Erythroblast (primary cell): ENCODE data around the gene TIAM1.
A peak's percentile ranks its signal among the peaks of the same experiment; 100 is the strongest.

Source experiments
- DNase-seq, 2 experiments: peaks; one replicate each; lab custom pipeline; 2025; lab: John Stamatoyannopoulos, UW
- GATA1 ChIP-seq: IDR thresholded peaks from 2 replicates; pipeline ENCODE4 v1.6.1; 2011; ENCODE audit warnings: low read depth, mild to moderate bottlenecking, control low read depth, low read length, moderate library complexity
- POLR2A ChIP-seq: IDR thresholded peaks from 2 replicates; pipeline ENCODE4 v1.6.1; 2011; ENCODE audit warnings: mild to moderate bottlenecking, low read length

Gene TIAM1

GRCh38 chr21:31124010-31124409 is 220.1 kb downstream of the TIAM1 start:
- no peak for DNase-seq
- TF ChIP-seq GATA1: no peak
- no peak for TF ChIP-seq POLR2A

- TF ChIP-seq GATA1 (no peak), POLR2A (no peak)
- no peak for DNase-seq
Measured at GRCh38 chr21:31119199-31119598, 224.9 kb downstream of the TIAM1 start.

- no peak for DNase-seq
- TF ChIP-seq POLR2A (no peak), GATA1 (no peak)
Measured at GRCh38 chr21:31117128-31117916, 226.7 kb downstream of the TIAM1 start.

- no peak for DNase-seq
- TF ChIP-seq POLR2A (no peak), GATA1 (no peak)
Measured at GRCh38 chr21:31115249-31115648, 228.8 kb downstream of the TIAM1 start.

- TF ChIP-seq POLR2A (no peak), GATA1 (no peak)
- no peak for DNase-seq
Measured at GRCh38 chr21:31111093-31111492, 233.0 kb downstream of the TIAM1 start.

- DNase-seq: no peak
Measured at GRCh38 chr21:31110430-31110829, 233.6 kb downstream of the TIAM1 start.

GRCh38 chr21:31107871-31108270 is 236.2 kb downstream of the TIAM1 start:
- TF ChIP-seq GATA1 (no peak), POLR2A (no peak)
- no peak for DNase-seq

More at GRCh38 chr21:31110430-31110829, 233.6 kb downstream of the TIAM1 start:
- TF ChIP-seq POLR2A (no peak), GATA1 (no peak)

GRCh38 chr21:31107176-31107785 is 236.8 kb downstream of the TIAM1 start:
- DNase-seq: no peak
- no peak for TF ChIP-seq GATA1
- no peak for TF ChIP-seq POLR2A

- no peak for DNase-seq
- TF ChIP-seq POLR2A (no peak), GATA1 (no peak)
Measured at GRCh38 chr21:31103571-31104265, 240.3 kb downstream of the TIAM1 start.

- no peak for TF ChIP-seq POLR2A
- no peak for TF ChIP-seq GATA1
- DNase-seq: no peak
Measured at GRCh38 chr21:31103163-31103562, 240.9 kb downstream of the TIAM1 start.

GRCh38 chr21:31099122-31099521 is 244.9 kb downstream of the TIAM1 start:
- TF ChIP-seq GATA1 (no peak), POLR2A (no peak)
- DNase-seq: no peak

GRCh38 chr21:31098576-31099005 is 245.5 kb downstream of the TIAM1 start:
- TF ChIP-seq POLR2A (no peak), GATA1 (no peak)
- DNase-seq: peak; percentile 43 to 71

GRCh38 chr21:31092832-31093625 is 251.0 kb downstream of the TIAM1 start:
- TF ChIP-seq GATA1: no peak
- no peak for TF ChIP-seq POLR2A

More at GRCh38 chr21:31092832-31093625, 251.0 kb downstream of the TIAM1 start:
- no peak for DNase-seq
